ENCODE data around the gene GRAMD4.

Gene GRAMD4

GRCh38 chr22:46583571-46583970 is 36.6 kb upstream of the GRAMD4 start:
- DNase-seq, result no peak

GRCh38 chr22:46584081-46584921 is 35.9 kb upstream of the GRAMD4 start:
- no peak for DNase-seq

- DNase-seq, result no peak
These were observed 34.7 kb upstream of the GRAMD4 start for GRCh38 chr22:46585340-46586122.

- no peak for DNase-seq
These were observed 34.1 kb upstream of the GRAMD4 start for GRCh38 chr22:46586123-46586519.

GRCh38 chr22:46586531-46587011 is 33.6 kb upstream of the GRAMD4 start:
- no peak for DNase-seq

GRCh38 chr22:46587061-46587460 is 33.1 kb upstream of the GRAMD4 start:
- DNase-seq, result no peak

GRCh38 chr22:46587492-46588278 is 32.5 kb upstream of the GRAMD4 start:
- no peak for DNase-seq

GRCh38 chr22:46588279-46589140 is 31.7 kb upstream of the GRAMD4 start:
- no peak for DNase-seq

- no peak for DNase-seq
These were observed 30.9 kb upstream of the GRAMD4 start for GRCh38 chr22:46589141-46589748.

GRCh38 chr22:46589871-46590271 is 30.3 kb upstream of the GRAMD4 start:
- DNase-seq, result no peak

- DNase-seq, result no peak
These were observed 29.9 kb upstream of the GRAMD4 start for GRCh38 chr22:46590334-46590733.

- no peak for DNase-seq
These were observed 28.3 kb upstream of the GRAMD4 start for GRCh38 chr22:46591930-46592329.

GRCh38 chr22:46592390-46592872 is 27.8 kb upstream of the GRAMD4 start:
- DNase-seq, result no peak

GRCh38 chr22:46593211-46593681 is 26.9 kb upstream of the GRAMD4 start:
- DNase-seq, result no peak

GRCh38 chr22:46593996-46594946 is 25.9 kb upstream of the GRAMD4 start:
- no peak for DNase-seq

GRCh38 chr22:46594947-46595298 is 25.3 kb upstream of the GRAMD4 start:
- no peak for DNase-seq

- no peak for DNase-seq
These were observed 24.6 kb upstream of the GRAMD4 start for GRCh38 chr22:46595545-46595944.

- DNase-seq, result no peak
These were observed 24.1 kb upstream of the GRAMD4 start for GRCh38 chr22:46596032-46596441.

- no peak for DNase-seq
These were observed 23.4 kb upstream of the GRAMD4 start for GRCh38 chr22:46596819-46597218.

GRCh38 chr22:46598224-46598623 is 22.0 kb upstream of the GRAMD4 start:
- no peak for DNase-seq

Measured in SW 1271 (cell line).